HG03025 (cell line): ENCODE measurements around the gene EIF1.
A peak's percentile ranks its signal among the peaks of the same experiment; 100 is the strongest.
"Not testable (repeated sequence)": the region's sequence is repeated elsewhere in the genome, so short reads cannot be mapped to it uniquely, and the experiment has no call there.

Source experiments
- ATAC-seq: cut with Tn5 transposase; IDR thresholded peaks from one replicate; pipeline ENCODE4 v1.9.1; 2021; ENCODE audit warnings: mild to moderate bottlenecking, moderate library complexity; ENCODE audit not compliant: unreplicated experiment, low FRiP score

EIF1 gene

GRCh38 chr17:41688641-41689496, at the start of gene EIF1:
TSS of gene EIF1 (plus strand) at chr17:41688885. CDS start at chr17:41689039, 154 bp downstream.
- ATAC-seq, result peak; percentile 71

- no peak for ATAC-seq
These were observed 49.7 kb upstream of the EIF1 start for GRCh38 chr17:41638941-41639340.

- no peak for ATAC-seq
These were observed 48.9 kb upstream of the EIF1 start for GRCh38 chr17:41639492-41640473.

- not testable (repeated sequence) for ATAC-seq
These were observed 48.1 kb upstream of the EIF1 start for GRCh38 chr17:41640596-41640995.

GRCh38 chr17:41642252-41643156, 46.2 kb upstream of the EIF1 start:
- ATAC-seq, result no peak

GRCh38 chr17:41647038-41647813, 41.5 kb upstream of the EIF1 start:
- ATAC-seq, result no peak

GRCh38 chr17:41647940-41648410, 40.7 kb upstream of the EIF1 start:
- no peak for ATAC-seq

- ATAC-seq, result no peak
These were observed 40.1 kb upstream of the EIF1 start for GRCh38 chr17:41648411-41649195.

GRCh38 chr17:41649923-41650519, 38.7 kb upstream of the EIF1 start:
- no peak for ATAC-seq

GRCh38 chr17:41650794-41651624, 37.7 kb upstream of the EIF1 start:
- no peak for ATAC-seq

GRCh38 chr17:41651625-41652460, 36.8 kb upstream of the EIF1 start:
- ATAC-seq, result no peak

- no peak for ATAC-seq
These were observed 36.2 kb upstream of the EIF1 start for GRCh38 chr17:41652461-41652970.

- ATAC-seq, result no peak
These were observed 35.3 kb upstream of the EIF1 start for GRCh38 chr17:41653421-41653820.

- ATAC-seq, result no peak
These were observed 34.6 kb upstream of the EIF1 start for GRCh38 chr17:41653892-41654677.
